GM18909 (cell line): ENCODE measurements around the gene ELMOD3.
"Not testable (repeated sequence)": the region's sequence is repeated elsewhere in the genome, so short reads cannot be mapped to it uniquely, and the experiment has no call there.

ENCODE experiments used
- ATAC-seq: cut with Tn5 transposase; IDR thresholded peaks from one replicate; pipeline ENCODE4 v1.9.1; 2021; ENCODE audit warnings: mild to moderate bottlenecking; ENCODE audit not compliant: unreplicated experiment, poor library complexity

The ELMOD3 gene

DNA sequence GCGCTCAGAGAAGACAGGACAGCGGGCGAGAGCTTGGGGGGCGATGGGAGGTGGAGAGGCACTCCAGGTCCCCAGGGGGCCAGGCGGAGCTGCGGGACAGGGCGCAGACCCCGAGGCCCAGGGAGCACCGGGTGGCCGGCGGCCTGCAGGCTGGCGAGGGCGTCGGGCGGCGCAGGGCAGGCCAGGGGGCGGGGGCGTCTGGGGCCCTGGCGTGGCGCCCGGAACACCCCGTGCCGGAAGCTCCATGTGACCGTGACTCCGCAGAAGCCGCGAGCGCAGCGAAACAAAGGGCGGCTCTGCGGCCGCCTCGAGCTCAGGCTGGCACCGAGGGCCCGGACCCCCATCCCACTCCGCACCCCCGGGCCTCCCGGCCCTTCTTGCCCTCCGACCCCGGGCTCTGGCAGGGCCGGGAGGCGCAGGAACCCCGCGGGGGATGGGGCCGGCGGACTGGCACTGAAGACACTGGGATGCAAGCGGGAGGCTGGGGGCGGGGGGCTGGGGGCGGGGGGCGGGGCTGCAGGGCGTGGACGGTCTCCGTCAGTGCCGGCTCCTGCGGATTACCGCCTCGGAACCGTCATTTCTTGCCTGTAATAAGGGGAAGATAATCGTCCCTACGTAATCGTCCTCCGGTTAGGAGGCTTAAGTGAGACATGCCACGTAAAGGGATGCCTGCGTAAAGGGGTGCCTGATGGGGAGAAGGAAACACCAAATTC lies 83.1 kb downstream of the ELMOD3 start:
- ATAC-seq: peak; percentile 85

DNA sequence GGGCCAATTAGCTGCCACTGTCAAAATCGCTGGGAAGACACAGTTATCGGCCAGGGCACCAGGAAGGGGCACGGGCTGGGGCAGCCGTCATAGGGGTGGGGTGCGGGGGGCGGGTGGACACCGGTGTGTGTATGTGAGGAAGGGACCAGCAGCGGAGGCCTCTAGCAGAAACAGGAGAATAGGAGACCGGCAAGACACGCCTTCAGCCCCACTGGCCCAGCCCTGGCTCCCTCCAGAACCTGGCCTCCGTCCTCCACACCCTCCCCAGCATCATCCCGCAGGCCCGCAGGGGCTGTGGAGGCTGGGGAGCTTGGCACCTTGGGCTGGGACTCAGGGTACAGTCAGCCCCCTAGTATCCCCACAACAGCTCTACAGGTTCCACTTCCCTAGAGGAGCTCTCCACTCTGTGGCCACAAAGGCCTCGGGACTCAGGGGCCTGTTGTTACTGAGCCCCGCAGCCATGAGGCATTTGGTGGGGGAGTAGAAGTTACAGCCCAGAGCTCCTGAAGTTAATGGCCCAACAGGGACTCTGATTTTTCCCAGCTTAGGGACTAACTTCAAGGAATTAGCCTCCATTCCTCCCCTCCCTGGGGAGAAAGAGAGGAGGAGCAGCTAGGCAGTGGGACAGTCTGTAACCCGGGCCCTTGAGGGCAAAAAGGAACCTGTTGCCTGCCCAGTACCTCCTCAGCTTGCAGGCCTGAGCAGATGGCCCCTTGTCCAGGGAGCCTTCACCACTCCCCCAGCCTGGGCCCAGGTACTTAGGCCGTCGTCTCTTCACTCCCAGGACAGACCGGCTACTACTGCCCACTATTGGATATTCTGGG lies 83.8 kb downstream of the ELMOD3 start:
- ATAC-seq: peak; percentile 5

DNA sequence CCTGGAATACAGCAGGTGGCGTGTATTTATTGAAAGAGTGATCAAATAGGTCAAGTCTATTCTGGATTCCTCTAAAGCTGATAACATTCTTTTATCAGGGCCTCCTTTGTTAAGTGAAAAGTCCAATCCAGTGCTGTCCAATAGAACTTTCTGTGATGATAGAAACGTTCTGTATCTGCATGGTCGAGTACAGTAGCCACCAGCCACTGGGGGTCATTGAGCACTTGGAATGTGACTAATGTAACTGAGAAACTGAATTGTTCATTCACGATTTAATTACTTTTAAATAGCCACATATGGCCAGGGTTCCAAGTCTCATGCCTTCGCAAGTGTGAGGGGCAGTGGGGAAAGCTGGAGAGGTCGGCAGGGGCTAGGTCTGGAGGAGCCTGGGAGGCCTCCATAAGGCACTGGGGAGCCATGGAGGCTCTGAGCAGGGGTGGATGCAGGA lies 84.5 kb downstream of the ELMOD3 start:
- ATAC-seq: no peak

DNA sequence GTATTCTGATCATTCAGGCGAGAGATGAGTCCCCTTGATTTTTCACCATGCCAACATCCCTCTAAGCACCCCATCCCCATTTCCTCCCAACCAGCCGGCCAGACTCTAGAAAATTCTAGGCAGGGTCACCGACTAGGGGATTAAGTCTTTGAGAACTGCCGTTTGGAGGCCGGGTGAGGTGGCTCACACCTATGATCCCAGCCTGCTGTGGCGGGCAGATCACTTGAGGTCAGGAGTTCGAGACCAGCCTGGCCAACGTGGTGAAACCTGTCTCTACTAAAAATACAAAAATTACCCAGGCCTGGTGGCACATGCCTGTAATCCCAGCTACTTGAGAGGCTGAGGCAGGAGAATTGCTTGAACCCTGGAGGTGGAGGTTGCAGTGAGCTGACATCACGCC lies 85.0 kb downstream of the ELMOD3 start:
- ATAC-seq: not testable (repeated sequence)

DNA sequence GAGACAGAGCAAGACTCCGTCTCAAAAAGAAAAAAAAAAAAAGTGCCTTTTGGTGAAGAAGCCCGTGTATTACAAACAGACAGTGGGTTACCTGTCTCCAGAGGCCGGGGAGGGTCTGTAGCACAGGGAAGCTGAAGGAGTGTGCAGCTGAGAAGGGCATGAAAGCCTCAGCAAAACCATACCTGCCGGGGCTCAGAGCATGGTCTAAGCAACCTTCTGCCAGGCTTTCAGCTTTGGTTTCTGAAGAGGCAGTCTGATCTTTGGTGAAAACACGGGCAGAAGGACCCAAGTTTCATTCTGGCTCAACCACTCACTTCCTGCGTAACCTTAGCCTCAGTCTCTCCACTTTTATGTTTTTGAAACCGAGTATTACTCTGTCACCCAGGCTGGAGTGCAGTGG lies 85.4 kb downstream of the ELMOD3 start:
- no peak for ATAC-seq

DNA sequence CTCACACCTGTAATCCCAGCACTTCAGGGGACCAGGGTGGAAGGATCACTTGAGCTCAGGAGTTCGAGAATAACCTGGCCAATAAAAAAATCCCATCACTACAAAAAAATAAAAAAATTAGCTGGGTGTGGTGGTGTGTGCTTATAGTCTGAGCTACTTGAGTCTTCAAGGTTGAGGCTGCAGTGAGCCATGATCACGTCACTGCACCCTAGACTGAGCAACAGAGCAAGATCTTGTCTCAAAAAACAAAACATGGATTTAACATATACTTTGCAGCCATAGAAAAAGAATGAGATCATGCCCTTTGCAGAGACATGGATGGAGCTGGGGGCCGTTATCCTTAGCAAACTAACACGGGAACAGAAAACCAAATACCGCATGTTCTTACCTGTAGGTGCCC lies 86.2 kb downstream of the ELMOD3 start:
- ATAC-seq: no peak
